Right ventricle myocardium superior (tissue), 1 donor: ENCODE results near the gene RTN1. TPM values are rescaled to one million over a fixed set of nuclear protein-coding genes. Genes with fewer than 3 reads are reported as not detected.
"Not testable (repeated sequence)": the region's sequence is repeated elsewhere in the genome, so short reads cannot be mapped to it uniquely, and the experiment has no call there.

Experiments used
- ATAC-seq: fragments of 200-7000 bp; cut with Tn5 transposase; one replicate; pipeline ENCODE4 v1.9.1; 2020; ENCODE audit warnings: mild to moderate bottlenecking; ENCODE audit not compliant: poor library complexity
- DNase-seq: peaks from one replicate; pipeline ENCODE4 v3.0.0-alpha.2; 2020
- intact Hi-C: fragments of 100-400 bp; cut with DNase I; formaldehyde crosslinking; loops from one replicate; pipeline ENCODE4 v1.11.2; 2022
- total RNA-seq: library from RNA; stranded (reverse); fragmentation: NEBNext Ultra II Directional; extraction: Animal tissue kit (Norgen Biotek cat#: 25700); gene quantifications from one replicate; pipeline ENCODE4 v1.2.1, GENCODE V29; 2021
- donor health status: DM: no; HTN: yes; CAD: no; lungs with severe emphysema.

The RTN1 gene
- total RNA-seq, 1 donor from 2014 or later, result 1.1 TPM

DNA sequence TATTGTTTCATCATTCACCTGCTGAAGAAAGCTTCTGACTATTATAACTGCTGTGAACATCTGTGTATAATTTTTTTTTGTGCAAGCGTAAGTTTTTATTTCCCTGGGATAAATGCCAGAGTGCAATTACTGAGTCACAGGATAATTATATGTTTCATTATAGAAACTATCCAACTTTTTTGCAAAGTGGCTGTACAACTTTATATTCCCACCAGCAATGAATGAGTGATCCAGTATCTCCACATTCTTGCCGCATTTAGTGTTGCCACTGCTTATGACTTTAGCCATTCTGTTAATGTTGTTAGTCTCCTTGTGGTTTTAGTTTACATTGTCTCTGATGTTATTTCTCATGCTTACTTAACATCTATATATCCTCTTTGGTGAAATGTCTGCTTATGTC lies 205.8 kb downstream of the RTN1 start:
- ATAC-seq (no peak), DNase-seq (no peak)
- intact Hi-C loops, result no loop called here

DNA sequence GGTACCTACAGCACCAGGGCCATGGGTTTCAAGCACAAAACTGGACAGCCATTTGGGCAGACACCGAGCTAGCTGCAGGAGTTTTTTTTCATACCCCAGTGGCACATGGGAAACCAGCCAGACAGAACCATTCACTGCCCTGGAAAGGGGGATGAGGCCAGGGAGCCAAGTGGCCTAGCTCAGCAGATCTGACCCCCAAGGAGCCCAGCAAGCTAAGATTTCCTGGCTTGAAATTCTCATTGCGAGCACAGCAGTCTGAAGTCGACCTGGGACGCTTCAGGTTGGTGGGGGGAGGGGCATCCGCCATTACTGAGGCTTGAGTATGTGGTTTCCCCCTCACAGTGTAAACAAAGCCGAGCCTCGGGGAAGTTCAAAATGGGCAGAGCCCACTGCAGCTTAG lies 212.8 kb downstream of the RTN1 start:
- ATAC-seq, result no peak
- intact Hi-C loops, result no loop called here
- no peak for DNase-seq

DNA sequence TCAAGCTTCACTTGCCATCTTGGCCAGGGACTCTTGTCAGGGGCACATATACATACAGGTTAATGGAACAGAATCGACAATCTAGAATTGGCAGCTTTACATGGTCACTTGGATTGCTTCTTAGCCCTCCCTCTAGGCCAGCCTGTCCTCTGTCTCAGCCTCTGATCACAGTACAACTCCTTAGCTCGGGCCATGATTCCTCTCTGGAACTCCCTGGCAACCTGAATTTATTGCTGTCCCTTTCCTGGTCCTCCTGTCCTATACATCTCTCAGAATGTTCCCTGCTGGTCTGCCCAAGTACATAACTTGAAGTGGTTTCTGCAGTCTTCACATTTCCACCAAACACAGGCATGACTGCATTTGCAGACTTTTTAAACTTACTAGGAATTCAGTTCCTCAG lies 214.1 kb downstream of the RTN1 start:
- no peak for DNase-seq
- intact Hi-C loops, result no loop called here
- ATAC-seq, result no peak

DNA sequence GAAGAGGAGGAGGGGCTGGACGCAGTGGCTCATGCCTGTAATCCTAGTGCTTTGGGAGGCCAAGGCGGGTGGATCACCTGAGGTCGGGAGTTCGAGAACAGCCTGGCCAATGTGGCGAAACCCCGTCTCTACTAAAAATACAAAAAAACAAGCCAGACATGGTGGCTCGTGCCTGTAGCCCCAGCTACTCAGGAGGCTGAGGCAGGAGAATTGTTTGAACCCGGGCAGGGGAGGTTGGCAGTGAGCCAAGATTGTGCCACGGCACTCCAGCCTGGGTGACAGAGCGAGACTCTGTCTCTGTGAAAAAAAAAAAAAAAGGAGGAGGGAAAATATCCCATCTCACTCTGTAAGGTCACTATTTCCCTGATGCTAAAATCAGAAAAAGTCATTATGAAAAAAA lies 216.4 kb downstream of the RTN1 start:
- DNase-seq, intact Hi-C loops, ATAC-seq: not testable (repeated sequence)

DNA sequence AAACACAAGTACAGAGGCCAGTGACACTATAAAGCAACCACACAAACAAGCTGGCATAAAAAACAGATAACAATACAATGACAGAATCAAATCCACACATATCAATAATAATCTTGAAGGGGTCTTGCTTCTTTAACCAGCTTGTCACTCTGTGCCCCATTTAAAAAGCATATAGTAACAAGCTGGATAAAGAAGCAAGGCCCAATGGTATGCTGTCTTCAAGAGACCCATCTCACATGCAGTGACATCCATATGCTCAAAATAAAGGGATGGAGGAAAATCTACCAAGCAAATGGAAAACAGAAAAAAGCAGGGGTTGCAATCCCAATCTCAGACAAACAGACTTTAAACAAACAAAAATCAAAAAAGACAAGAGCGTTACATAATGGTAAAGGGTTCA lies 223.7 kb downstream of the RTN1 start:
- ATAC-seq, DNase-seq, intact Hi-C loops: not testable (repeated sequence)

DNA sequence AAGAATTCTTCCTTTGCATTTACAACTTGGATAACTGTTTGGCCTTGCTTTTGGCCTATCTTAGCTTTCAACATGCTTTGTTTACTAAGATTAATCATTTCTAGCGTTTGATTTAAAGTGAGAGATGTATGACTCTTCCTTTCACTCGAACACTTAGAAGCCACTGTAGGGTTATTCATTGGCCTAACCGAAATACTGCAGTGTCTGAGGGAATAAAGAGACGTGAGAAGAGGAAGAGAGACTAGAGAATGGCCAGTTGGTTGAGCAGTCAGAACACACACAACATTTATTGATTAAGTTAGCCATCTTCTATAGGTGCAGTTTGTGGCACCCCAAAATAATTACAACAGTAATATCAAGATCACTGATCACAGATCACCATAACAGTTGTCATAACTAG lies 231.7 kb downstream of the RTN1 start:
- ATAC-seq (no peak), DNase-seq (no peak)
- intact Hi-C loops, result no loop called here

DNA sequence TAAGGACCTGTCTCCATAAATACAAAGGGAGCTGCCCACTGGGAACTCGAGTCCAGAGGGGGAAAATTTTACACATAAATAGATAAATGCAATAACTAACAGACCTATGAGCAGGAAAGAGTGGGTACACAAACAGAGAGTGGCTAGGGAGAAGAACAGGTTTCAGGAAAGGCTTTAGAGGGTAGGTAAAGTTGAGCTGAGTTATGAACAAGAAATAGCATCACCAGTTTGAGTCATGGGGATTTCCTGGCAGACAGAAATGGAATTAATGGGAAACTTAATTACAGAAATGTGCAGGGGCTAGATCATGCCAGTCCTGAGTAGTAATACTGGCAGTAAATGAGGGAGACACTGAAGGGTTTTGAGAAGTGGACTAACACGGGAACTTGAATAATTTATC lies 236.0 kb downstream of the RTN1 start:
- ATAC-seq, result no peak

DNA sequence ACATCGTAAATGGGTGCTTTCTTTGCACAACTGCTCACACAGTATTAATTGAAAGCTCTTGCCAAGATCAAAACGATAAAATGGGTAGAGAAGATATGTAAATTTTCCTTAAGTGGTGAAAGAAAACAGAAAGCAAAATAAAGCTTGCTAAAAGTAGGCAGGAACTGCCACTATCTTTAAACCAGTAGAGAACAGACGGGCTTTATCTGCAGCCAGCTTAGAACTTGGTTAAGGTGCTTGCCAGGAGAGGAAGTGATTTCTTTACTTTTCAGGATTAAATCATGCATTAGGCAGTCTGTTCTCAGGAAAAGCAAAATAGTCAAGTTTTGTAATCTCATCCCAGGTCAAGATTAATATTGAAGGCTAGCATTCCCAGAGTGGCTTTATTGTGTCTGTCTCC lies 237.1 kb downstream of the RTN1 start:
- no peak for ATAC-seq
- DNase-seq, result no peak
- intact Hi-C loops, result no loop called here

More for the DNA sequence above, 236.0 kb downstream of the RTN1 start:
- DNase-seq, result no peak
- intact Hi-C loops, result no loop called here

DNA sequence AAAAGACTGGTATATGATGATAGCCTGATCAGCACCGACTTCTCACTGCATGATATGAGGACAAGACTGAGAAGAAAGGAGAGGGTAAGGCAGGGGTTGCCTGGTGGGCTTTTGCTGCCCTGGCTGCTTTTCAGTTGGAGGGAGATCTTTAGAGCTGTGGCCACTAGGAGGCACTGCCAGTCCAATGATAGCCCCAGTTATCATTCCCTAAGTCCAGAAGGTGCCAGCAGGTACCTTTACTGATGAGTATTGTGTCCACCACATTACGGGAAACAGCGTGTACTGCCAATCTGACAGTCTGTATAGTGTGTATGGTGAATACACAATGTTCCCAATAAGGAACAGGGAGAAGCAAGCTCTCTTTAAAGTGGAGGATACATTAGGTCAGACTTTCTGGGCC lies 238.2 kb downstream of the RTN1 start:
- intact Hi-C loops, result no loop called here
- no peak for DNase-seq
- ATAC-seq, result no peak

DNA sequence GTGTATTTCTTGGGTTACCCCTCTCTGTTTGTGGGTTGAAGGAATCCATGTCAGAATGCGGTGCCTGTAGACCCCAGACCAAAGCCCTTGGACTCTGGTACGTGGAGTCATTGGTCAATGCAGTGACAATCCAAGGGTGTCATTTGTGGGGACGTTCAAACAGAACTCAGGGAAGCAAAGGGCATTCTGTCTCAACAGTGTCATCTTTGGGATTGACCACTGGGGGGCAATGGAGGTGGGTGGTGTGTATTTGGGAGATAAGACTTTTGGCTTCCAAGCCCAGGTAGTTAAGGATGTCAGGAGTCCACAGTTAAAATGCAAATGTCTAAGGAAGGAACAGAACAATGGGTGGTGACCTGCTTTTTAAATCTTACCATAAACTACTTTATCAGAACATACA lies 239.3 kb downstream of the RTN1 start:
- no peak for DNase-seq
- no peak for ATAC-seq
- intact Hi-C loops, result no loop called here

DNA sequence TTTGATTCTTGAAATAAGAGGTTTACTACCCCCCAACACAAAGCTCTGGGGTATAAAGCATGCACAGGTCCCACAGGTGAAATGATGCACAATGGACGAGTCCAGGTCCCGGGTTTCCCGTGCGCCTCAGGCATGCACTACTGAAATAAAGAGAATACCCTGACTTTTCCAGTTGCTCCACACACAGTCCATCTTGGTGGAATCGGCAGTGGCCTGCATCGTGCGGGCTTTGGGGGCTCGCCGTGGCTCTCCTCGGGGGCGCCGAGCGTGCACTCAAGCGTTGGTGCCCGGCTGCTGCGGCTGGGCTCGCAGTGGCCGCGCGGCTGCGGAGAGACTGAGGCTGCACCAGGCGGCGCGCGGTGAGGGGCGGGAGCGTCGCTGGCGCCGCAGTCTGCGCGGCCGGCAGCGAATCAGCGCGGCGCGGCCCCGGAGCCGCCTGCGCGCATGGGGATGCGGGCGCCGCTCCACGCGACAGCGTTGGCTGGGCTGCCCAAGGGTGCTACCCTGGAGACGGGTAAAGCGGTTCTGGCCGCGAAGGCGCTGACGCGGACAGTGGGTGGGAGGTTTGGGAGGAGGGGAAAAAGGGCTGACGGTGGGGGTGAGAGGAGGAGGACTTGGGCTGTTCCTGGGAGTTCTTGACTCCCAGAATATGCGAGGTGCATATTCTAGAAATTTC lies 240.2 kb downstream of the RTN1 start:
- intact Hi-C loops, result no loop called here
- no peak for DNase-seq
- ATAC-seq, result no peak

DNA sequence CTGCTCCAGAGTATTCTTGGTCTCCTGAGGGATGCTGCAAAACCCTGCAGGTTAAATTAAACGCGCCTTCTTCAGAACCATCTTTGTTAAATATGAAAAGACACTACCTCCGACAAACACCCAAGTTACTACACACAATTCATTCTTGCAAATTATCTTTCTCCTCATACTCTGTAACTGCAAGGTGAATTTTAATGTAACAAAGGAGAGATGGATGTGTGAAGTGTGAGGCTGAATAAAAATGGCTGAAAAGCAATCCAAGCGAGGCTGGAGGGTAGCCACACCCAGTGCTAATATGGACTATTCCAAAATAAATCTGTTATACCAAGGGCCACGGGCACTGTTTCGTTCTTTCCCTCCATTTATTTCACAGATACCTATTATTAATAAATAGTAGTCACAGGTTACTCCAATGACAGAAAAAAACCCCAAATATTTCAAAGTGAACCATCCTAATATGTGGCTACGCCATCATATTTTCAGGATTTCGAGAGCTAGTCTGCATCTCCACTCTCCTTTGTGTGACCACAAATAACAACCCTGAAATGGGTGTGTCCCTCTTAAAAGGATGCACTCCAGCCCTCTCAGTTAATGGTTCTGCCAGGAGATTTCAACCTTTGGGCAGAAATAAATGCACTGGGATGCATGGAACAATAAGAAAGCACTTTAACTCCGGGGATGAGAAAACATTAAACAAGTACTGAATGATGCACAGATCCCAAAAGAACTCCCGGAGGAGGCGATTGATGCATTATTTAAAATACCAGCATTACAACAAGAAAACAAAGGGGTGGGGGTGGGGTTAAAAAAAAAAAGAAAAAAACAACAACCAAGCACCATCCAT lies 240.9 kb downstream of the RTN1 start:
- intact Hi-C loops, result no loop called here
- DNase-seq (no peak), ATAC-seq (no peak)

DNA sequence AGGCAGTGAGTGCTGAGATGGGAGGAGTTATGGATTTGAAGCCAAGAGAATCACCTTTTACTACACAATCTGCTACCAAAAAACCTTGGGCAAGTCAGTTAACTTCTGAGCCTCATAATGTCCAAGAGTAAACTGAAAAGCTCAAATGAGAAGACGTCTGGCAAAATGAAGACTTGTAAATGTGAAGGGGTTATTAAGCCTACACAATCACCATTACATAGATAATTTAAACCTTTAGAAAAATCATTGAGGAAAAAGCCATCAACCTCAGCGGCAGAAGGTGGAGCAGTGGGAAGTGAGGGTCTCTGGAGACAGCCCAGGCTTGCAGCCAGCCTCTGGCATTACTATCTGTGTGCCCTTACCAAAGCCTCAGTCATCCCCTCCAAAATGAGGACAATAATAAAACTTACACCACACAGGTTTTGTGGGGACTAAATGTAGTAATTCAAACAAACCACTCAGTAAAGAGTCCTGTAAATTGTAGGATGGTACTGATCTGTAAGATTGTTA lies 243.5 kb downstream of the RTN1 start:
- intact Hi-C loops, result no loop called here
- DNase-seq (no peak), ATAC-seq (no peak)

DNA sequence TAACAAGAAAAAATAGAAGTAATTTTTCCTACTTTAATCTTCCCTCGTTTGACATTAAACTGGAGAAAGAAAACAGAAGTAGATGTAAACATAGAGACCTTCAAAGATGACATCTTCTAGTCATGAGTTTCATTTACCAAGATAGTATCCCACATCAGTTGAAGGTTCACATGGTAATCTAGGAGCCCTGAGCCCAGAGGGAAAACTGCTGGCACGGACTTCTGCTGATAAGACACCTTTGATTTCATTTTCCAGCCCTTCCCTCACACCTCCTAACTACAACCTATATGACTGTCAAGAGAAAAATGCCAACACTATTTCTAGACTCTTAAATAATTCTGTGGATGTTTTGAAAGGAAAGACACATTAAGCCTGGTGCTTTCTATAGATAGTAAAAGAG lies 247.9 kb downstream of the RTN1 start:
- intact Hi-C loops, result no loop called here
- no peak for ATAC-seq
- no peak for DNase-seq

DNA sequence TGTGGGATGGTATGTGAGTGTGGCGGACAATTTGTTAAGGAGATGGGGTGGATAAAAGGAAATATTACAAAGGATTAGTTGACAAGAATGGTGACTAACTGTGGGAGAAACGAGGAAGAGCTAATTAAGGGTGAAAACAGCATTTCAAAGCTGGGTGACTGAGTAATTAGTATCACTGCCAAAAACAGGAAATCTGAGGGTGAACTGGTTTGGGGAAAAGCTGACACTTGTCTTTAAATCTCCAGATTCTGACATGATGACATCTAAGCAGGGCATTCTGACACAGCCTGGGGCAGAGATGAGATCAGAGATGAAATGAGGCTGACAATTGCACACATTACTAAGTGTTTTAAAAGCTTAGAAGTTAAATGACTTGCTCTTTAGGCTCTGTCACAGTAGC lies 251.5 kb downstream of the RTN1 start:
- ATAC-seq (no peak), DNase-seq (no peak)
- intact Hi-C loops, result no loop called here

DNA sequence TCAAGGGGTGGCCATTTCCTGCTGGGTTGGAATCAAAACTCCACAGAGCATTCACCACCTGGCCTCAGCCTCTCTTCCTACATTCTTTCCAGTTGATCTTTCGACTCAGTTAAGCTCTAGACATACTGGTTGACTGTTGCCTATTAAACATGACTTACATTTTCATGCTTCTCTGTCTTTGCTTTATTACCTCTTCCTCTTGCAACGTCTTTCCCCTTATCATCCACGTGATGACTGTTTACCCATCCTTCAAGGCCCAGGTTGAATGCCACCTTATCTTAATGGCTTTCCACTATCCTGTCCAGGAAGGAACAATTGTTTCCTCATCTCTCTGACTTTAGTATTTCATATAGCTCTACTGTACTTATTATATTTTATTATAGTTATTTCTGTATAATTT lies 269.5 kb downstream of the RTN1 start:
- ATAC-seq, result no peak
- no peak for DNase-seq
- intact Hi-C loops, result no loop called here

DNA sequence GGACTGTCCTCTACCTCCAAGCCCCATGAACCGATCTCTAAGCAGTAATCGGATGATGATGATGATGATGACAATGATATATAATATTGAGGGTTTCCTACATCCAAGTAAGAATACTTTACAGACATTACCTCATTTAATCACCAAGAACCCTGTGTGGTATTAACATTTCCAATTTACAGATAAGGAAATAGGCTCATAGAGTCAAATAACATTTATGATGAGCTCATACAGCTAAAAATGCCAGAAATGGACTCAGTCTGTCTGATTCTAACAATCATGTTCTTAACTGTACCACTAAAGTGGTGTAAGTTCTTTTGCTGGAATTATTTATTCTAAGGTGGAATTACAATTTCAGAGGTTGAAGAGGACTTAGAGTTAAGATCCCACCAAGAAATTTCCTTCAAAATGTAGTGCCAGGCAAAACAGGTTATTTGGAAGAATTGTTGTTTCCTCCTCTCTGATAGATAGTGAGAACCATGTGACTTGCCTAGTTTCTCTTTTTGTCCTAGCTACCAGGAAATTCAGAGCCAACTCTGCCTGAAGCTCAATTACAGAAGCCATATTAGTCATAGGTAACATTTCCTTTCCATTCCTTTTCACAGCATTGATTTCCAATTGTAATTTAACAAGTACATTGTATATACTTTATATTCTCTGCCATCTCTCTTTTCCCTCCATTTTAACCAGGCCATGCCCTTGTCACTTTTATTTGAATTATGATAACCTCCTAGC lies 270.2 kb downstream of the RTN1 start:
- intact Hi-C loops, result no loop called here
- no peak for ATAC-seq
- DNase-seq, result no peak

DNA sequence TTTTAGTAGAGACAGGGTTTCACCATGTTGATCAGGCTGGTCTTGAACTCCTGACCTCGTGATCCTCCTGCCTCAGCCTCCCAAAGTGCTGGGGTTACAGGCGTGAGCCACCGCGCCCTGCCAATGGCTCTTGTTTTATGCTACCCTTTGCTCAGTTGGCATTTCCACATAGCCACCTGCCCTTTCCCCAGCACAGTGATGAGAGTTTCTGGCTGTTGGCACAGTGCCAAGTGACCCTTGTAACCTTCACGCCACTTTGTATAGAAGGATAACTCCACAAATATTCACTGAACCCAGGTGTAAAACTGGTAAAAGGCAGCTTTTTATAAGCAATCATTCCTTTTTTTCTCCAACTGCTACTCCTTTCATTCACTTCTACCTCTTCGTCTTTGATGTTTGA lies 275.5 kb downstream of the RTN1 start:
- intact Hi-C loops, result no loop called here
- ATAC-seq, result no peak
- no peak for DNase-seq

DNA sequence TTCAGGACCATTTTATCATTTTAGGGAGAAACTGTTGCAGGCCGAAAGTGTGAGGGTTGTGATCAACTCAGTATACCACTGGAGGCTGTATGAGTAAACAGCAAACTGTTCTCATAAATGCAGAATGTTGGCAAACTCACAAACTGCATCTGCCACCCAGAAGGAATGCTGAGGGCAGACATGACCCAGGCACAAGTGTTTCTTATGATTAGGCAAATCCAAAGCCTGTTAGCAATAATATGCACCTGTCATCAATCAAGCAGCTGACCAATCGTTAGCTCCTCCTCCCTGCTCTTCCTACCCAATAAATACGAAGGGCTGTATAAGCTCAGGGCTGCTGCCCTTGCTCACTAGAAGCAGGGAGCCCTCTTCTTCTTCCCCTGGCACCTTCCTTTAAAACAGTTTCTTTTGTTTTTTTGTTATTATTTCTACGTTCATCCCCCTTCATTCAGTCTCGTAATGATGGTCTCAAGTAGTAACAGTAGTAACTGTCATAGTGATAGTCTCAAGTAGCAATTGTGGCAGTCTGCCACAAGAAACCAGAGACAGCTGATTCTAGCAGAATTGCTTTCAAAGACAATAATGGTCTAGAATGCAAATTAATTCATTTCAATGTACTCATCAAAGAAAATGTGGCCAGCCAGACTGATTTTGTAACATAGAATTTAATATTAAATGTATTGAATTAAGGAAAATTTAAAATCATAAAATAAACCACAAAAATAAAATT lies 278.8 kb downstream of the RTN1 start:
- intact Hi-C loops, result no loop called here
- ATAC-seq (no peak), DNase-seq (no peak)
